Lung (tissue), 12 donors: ENCODE results near the gene TFF1. TPM values are rescaled to one million over a fixed set of nuclear protein-coding genes. Genes with fewer than 3 reads are reported as not detected.

Experiments
- ATAC-seq: fragments of 200-7000 bp; cut with Tn5 transposase; one replicate; pipeline ENCODE4 v1.9.1; 2020; ENCODE audit warnings: moderate number of reproducible peaks; ENCODE audit not compliant: insufficient read depth, low FRiP score
- DNase-seq, 3 donors: peaks; one replicate each; pipeline ENCODE4 v3.0.0-alpha.2; 2013 to 2017
- H3K27ac ChIP-seq, 2 donors: one replicate each; pipeline ENCODE4 v1.5.1; 2013; ENCODE audit warnings: mild to moderate bottlenecking in 2 of 2, moderate library complexity in 2 of 2, control low read depth in 1 of 2, inconsistent platforms in 1 of 2, low read depth in 1 of 2, low read length in 1 of 2
- H3K27me3 ChIP-seq, 3 donors: one replicate each; pipeline ENCODE4 v1.5.1; 2013; ENCODE audit warnings: low read length in 2 of 3; ENCODE audit not compliant: control insufficient read depth in 3 of 3, insufficient read depth in 3 of 3
- H3K36me3 ChIP-seq, 4 donors: one replicate each; pipeline ENCODE4 v1.5.1; 2013; ENCODE audit warnings: low read length in 4 of 4, mild to moderate bottlenecking in 1 of 4, moderate library complexity in 1 of 4; ENCODE audit not compliant: control insufficient read depth in 4 of 4, insufficient read depth in 4 of 4
- H3K4me1 ChIP-seq, 5 donors: one replicate each; pipeline ENCODE4 v1.5.1; 2013; ENCODE audit warnings: low read length in 5 of 5, mild to moderate bottlenecking in 2 of 5, moderate library complexity in 1 of 5; ENCODE audit not compliant: control insufficient read depth in 5 of 5, insufficient read depth in 5 of 5
- H3K4me3 ChIP-seq: one replicate; pipeline ENCODE4 v1.5.1; 2013; ENCODE audit warnings: mild to moderate bottlenecking, control low read depth, moderate library complexity
- H3K9ac ChIP-seq, 2 donors: one replicate each; pipeline ENCODE4 v1.5.1; 2013; ENCODE audit warnings: low read length in 2 of 2, control low read depth in 1 of 2; ENCODE audit not compliant: insufficient read depth in 1 of 2
- H3K9me3 ChIP-seq, 4 donors: one replicate each; pipeline ENCODE4 v1.5.1; 2013; ENCODE audit warnings: low read length in 3 of 4, mild to moderate bottlenecking in 1 of 4, moderate library complexity in 1 of 4; ENCODE audit not compliant: control insufficient read depth in 4 of 4, insufficient read depth in 3 of 4
- CTCF ChIP-seq: IDR thresholded peaks from 2 replicates; pipeline ENCODE4 v1.5.1; 2012; ENCODE audit warnings: mild to moderate bottlenecking; ENCODE audit errors: control extremely low read depth, extremely low read depth
- WGBS, 2 donors: extraction: QIAGEN DNeasy Blood & Tissue Kit; methylation state at CpG; one replicate each; pipeline ENCODE4 v1.1.7; 2013; 5-methylcytosine and 5-hydroxymethylcytosine counted together
- polyA plus RNA-seq, 2 donors: library from polyadenylated mRNA; stranded (reverse); fragments of 200-250 nt; gene quantifications; one replicate each; pipeline ENCODE4 v1.2.1, GENCODE V29; 2013
- total RNA-seq, 2 donors: library from RNA; depleted of rRNA in 1 of 2; stranded (reverse); fragments of >200 nt in 1 of 2; gene quantifications; one replicate each; pipeline ENCODE4 v1.2.1, GENCODE V29; 2014 to 2021
- donor health status: control.
- donor health status: control.
- donor health status: Bipolar disorder and iron deficiency.
- donor health status: healthy.
- donor health status: DM: yes; HTN: yes; CAD: no.

Gene TFF1
- total and polyA plus RNA-seq, 4 donors = 0.83 to 3.8 (median 1.2) TPM; not detected in 1

- 86 to 90% methylated on average over 11 of the region's 11 CpGs for WGBS, 2 donors
- no peak overlapping the region for H3K4me3 ChIP-seq
- H3K4me1 ChIP-seq = no peaks in the 10 kb centered on the region
- H3K27ac ChIP-seq = no peak overlapping the region
- H3K9me3 ChIP-seq = peaks cover 0 to 1% (median 0%) of the 10 kb centered on the region in 4 donors
- H3K27me3 ChIP-seq = peaks cover 0 to 3% (median 0%) of the 10 kb centered on the region in 3 donors
- no peak for DNase-seq
- no peaks in the 10 kb centered on the region for H3K36me3 ChIP-seq
- TF ChIP-seq CTCF = no peak
- H3K9ac ChIP-seq = no peak overlapping the region
- ATAC-seq = no peak
These were observed 15.9 kb downstream of the TFF1 start for GRCh38 chr21:42350318-42350910.

GRCh38 chr21:42349420-42350317 is 16.7 kb downstream of the TFF1 start:
- no peaks in the 10 kb centered on the region for H3K4me1 ChIP-seq
- DNase-seq (no peak), ATAC-seq (no peak)
- WGBS, 2 donors = 84 to 90% methylated on average over 14 of the region's 14 CpGs
- no peak overlapping the region for H3K27ac ChIP-seq
- no peaks in the 10 kb centered on the region for H3K9me3 ChIP-seq
- H3K9ac ChIP-seq = no peak overlapping the region
- H3K4me3 ChIP-seq = no peak overlapping the region
- no peaks in the 10 kb centered on the region for H3K36me3 ChIP-seq
- peaks cover 0 to 3% (median 0%) of the 10 kb centered on the region in 3 donors for H3K27me3 ChIP-seq
- TF ChIP-seq CTCF = no peak

- ATAC-seq (no peak), DNase-seq (no peak)
- Histone ChIP-seq H3K27ac (no peak overlapping the region), H3K36me3 (no peaks in the 10 kb centered on the region), H3K4me3 (no peak overlapping the region), H3K27me3 (peaks cover 0 to 3% (median 0%) of the 10 kb centered on the region in 3 donors), H3K9me3 (no peaks in the 10 kb centered on the region), H3K4me1 (no peaks in the 10 kb centered on the region), H3K9ac (no peak overlapping the region)
- no peak for TF ChIP-seq CTCF
- WGBS, 2 donors = 96 to 100% methylated on average over 2 of the region's 2 CpGs
These were observed 17.6 kb downstream of the TFF1 start for GRCh38 chr21:42348762-42349161.
